ENCODE data around the gene SSUH2.

GRCh38 chr3:8619548-8619947 is 25.1 kb downstream of the SSUH2 start:
- TF ChIP-seq, protein P1, sequence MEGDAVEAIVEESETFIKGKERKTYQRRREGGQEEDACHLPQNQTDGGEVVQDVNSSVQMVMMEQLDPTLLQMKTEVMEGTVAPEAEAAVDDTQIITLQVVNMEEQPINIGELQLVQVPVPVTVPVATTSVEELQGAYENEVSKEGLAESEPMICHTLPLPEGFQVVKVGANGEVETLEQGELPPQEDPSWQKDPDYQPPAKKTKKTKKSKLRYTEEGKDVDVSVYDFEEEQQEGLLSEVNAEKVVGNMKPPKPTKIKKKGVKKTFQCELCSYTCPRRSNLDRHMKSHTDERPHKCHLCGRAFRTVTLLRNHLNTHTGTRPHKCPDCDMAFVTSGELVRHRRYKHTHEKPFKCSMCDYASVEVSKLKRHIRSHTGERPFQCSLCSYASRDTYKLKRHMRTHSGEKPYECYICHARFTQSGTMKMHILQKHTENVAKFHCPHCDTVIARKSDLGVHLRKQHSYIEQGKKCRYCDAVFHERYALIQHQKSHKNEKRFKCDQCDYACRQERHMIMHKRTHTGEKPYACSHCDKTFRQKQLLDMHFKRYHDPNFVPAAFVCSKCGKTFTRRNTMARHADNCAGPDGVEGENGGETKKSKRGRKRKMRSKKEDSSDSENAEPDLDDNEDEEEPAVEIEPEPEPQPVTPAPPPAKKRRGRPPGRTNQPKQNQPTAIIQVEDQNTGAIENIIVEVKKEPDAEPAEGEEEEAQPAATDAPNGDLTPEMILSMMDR (conservative IDR thresholded peaks at IDR 0.05; ENCODE audit: low read depth, low read length): no peak
- TF ChIP-seq CHD1 (IDR thresholded peaks at IDR 0.05; ENCODE audit: low read depth, low read length) (no peak), POLR2A (IDR thresholded peaks at IDR 0.05; ENCODE audit: low read depth, low read length) (no peak)
